ENCODE measurements around the gene PLCB2. TPM values are rescaled to one million over a fixed set of nuclear protein-coding genes. Genes with fewer than 3 reads are reported as not detected.
A peak's percentile ranks its signal among the peaks of the same experiment; 100 is the strongest.

The PLCB2 gene
- total RNA-seq, 1 donor: 0.27 TPM

DNA sequence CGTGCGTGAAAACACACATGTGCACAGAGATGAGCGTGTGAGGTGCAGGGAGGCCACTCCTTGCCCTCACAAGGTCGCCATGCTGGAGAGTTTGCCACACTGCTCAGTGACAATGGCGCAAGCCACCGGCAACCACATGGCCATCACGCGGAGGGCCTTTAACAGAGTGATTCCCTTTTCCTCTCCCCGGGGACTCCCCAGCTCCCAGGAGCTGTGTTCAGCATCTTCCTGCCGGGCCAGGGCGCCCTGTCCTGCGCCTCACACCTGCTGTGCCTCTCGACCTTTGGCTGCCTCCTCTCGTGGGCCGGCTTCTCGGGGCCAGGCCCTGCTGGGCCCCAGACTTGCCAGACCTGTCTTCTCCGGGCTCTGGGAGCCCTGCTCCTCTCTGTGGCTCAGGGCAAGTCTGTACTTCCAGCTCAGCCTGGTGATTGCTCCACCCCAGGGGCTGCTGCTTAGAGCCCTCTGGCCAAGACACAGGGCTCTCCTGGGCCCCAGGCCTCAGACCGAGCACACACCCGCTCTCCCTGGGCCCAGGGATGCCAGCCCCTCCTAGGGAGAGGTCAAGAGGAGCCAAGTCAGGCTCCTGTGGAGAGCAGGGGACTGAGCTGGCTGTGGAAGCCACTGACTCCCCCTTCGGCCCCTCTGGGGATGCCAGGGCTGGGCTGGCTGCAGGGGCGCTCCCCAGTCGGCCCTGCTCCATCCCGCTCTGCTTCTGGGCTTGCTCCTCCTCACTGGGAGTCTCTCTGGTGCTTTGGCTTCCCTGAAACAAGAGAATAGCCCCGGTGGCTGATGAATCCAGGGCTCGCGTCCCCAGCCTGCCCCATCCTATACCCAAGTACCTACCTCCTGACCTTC, 27.4 kb upstream of the PLCB2 start:
- H3K4me3 ChIP-seq (ENCODE audit: low read depth, low read length): no peak overlapping the region
- TF ChIP-seq, protein P1, sequence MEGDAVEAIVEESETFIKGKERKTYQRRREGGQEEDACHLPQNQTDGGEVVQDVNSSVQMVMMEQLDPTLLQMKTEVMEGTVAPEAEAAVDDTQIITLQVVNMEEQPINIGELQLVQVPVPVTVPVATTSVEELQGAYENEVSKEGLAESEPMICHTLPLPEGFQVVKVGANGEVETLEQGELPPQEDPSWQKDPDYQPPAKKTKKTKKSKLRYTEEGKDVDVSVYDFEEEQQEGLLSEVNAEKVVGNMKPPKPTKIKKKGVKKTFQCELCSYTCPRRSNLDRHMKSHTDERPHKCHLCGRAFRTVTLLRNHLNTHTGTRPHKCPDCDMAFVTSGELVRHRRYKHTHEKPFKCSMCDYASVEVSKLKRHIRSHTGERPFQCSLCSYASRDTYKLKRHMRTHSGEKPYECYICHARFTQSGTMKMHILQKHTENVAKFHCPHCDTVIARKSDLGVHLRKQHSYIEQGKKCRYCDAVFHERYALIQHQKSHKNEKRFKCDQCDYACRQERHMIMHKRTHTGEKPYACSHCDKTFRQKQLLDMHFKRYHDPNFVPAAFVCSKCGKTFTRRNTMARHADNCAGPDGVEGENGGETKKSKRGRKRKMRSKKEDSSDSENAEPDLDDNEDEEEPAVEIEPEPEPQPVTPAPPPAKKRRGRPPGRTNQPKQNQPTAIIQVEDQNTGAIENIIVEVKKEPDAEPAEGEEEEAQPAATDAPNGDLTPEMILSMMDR (IDR thresholded peaks at IDR 0.05; ENCODE audit: insufficient read depth, low read length): no peak
- DNase-seq (ENCODE audit: low read depth): no peak

- TF ChIP-seq, protein P1 (IDR thresholded peaks at IDR 0.05; ENCODE audit: insufficient read depth, low read length): no peak
- H3K4me3 ChIP-seq (ENCODE audit: low read depth, low read length): no peak overlapping the region
- DNase-seq (ENCODE audit: low read depth): no peak
Observed at GRCh38 chr15:40334541-40334940, 26.8 kb upstream of the PLCB2 start.

DNA sequence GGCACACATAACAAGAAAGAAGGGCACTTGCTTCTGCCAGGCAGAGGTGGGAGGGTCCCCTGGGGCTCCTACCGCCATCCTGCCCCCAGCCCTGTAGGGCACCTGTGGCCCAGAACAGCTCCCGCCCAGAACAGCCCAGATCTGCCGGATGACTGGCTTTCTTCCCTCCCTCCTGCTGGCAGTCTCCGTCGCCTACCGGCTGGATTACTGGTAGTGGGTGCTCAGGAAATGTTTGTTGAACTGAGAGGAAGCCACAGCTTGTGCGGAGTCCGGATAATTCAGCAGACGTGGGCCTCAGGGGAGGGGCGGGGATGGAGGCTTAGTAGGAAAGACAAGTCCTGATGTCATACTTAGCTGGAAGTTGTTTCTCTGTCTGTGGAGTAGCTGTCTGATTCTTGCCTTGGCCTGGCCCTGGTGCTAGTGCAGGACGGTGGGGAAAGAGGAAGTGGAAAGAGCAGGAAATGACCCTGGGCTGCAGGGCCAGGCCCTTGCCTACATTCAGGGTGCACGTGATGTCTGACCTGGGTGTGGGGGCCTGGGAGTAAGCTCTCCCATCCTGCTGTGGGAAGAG, 26.3 kb upstream of the PLCB2 start:
- DNase-seq (ENCODE audit: low read depth): peak; percentile 64

GRCh38 chr15:40332113-40332781, 24.5 kb upstream of the PLCB2 start:
- DNase-seq (ENCODE audit: low read depth): no peak
- TF ChIP-seq, protein P1 (IDR thresholded peaks at IDR 0.05; ENCODE audit: insufficient read depth, low read length): no peak
- no peak overlapping the region for H3K4me3 ChIP-seq (ENCODE audit: low read depth, low read length)

More for the DNA sequence above, 26.3 kb upstream of the PLCB2 start:
- TF ChIP-seq, protein P1 (IDR thresholded peaks at IDR 0.05; ENCODE audit: insufficient read depth, low read length): no peak
- H3K4me3 ChIP-seq (ENCODE audit: low read depth, low read length): no peak overlapping the region

- TF ChIP-seq, protein P1 (IDR thresholded peaks at IDR 0.05; ENCODE audit: insufficient read depth, low read length): no peak
- H3K4me3 ChIP-seq (ENCODE audit: low read depth, low read length): no peak overlapping the region
- no peak for DNase-seq (ENCODE audit: low read depth)
Observed at GRCh38 chr15:40331637-40332036, 23.9 kb upstream of the PLCB2 start.

DNA sequence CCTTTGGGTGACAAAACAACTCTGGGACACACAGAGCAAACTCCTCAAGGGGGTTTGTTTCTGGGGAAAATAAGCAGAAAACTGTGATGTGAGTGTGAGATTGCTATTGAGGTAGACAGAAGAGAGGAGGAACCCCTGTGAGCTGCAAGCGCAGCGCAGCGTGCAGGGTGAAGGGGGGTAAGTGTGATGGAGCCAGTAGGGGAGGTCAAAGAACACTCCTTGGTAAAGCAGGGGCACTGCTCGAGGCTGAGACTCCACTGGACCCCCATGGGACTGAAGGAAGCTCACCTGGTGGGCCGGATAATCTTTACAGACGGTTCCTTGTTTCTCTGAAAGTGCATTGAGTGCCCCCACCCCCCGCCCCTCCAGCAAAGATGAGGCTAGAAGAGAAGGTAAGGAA, 23.3 kb upstream of the PLCB2 start:
- TF ChIP-seq, protein P1 (IDR thresholded peaks at IDR 0.05; ENCODE audit: insufficient read depth, low read length): no peak
- no peak overlapping the region for H3K4me3 ChIP-seq (ENCODE audit: low read depth, low read length)
- DNase-seq (ENCODE audit: low read depth): no peak
